OCI-LY1 (cell line): ENCODE data around the gene MXRA7.

Experiments
- H2AFZ ChIP-seq: fragments of 200-600 bp; sonication (generic), shearing (Covaris generic); 2 replicates; pipeline ENCODE4 v1.6.0; 2014; ENCODE audit warnings: antibody characterized with exemption, mild to moderate bottlenecking, low read length
- H3F3A ChIP-seq: fragments of 200-600 bp; sonication (generic), shearing (Covaris generic); 2 replicates; pipeline ENCODE4 v1.6.0; 2014; ENCODE audit warnings: mild to moderate bottlenecking, antibody characterized with exemption, low read length, moderate library complexity; ENCODE audit not compliant: insufficient read depth
- H3K27ac ChIP-seq: fragments of 200-600 bp; sonication (generic); 2 replicates; pipeline ENCODE4 v1.5.1; 2014; ENCODE audit warnings: low read length, mixed run types, mild to moderate bottlenecking, low read depth; ENCODE audit not compliant: poor library complexity, severe bottlenecking
- H3K27me3 ChIP-seq: fragments of 200-600 bp; sonication (generic); 2 replicates; pipeline ENCODE4 v1.6.0; 2014; ENCODE audit warnings: antibody characterized with exemption, mild to moderate bottlenecking, low read length, moderate library complexity; ENCODE audit not compliant: insufficient read depth
- H3K36me3 ChIP-seq: fragments of 200-600 bp; sonication (generic); 2 replicates; pipeline ENCODE4 v1.6.1; 2014; ENCODE audit warnings: mild to moderate bottlenecking, antibody characterized with exemption, low read length, moderate library complexity, mixed read lengths; ENCODE audit not compliant: insufficient read depth
- H3K4me1 ChIP-seq: fragments of 200-600 bp; sonication (generic); 2 replicates; pipeline ENCODE4 v1.5.1; 2014; ENCODE audit warnings: mild to moderate bottlenecking, low read length, moderate library complexity; ENCODE audit not compliant: insufficient read depth, severe bottlenecking
- H3K4me2 ChIP-seq: fragments of 200-600 bp; sonication (generic), shearing (Covaris generic); 2 replicates; pipeline ENCODE4 v1.6.1; 2014; ENCODE audit warnings: low read length
- H3K4me3 ChIP-seq: fragments of 200-600 bp; sonication (generic); 2 replicates; pipeline ENCODE4 v1.5.1; 2014; ENCODE audit warnings: low read length, low read depth, mild to moderate bottlenecking, mixed read lengths; ENCODE audit not compliant: poor library complexity, severe bottlenecking
- H3K79me2 ChIP-seq: fragments of 200-600 bp; shearing (Covaris generic); 2 replicates; pipeline ENCODE4 v1.6.1; 2016; ENCODE audit warnings: mixed run types, low read length, mixed read lengths; ENCODE audit not compliant: insufficient read depth
- H3K9ac ChIP-seq: fragments of 200-600 bp; sonication (generic), shearing (Covaris generic); 2 replicates; pipeline ENCODE4 v1.6.1; 2014; ENCODE audit warnings: mild to moderate bottlenecking, low read length, mixed read lengths
- H3K9me2 ChIP-seq: fragments of 200-600 bp; sonication (generic), shearing (Covaris generic); 2 replicates; pipeline ENCODE4 v1.6.1; 2014; ENCODE audit warnings: low read depth, mild to moderate bottlenecking, low read length, mixed read lengths
- H3K9me3 ChIP-seq: fragments of 200-600 bp; shearing (Covaris generic); 2 replicates; pipeline ENCODE4 v1.6.1; 2014; ENCODE audit warnings: low read length, mixed read lengths
- H4K20me1 ChIP-seq: fragments of 200-600 bp; sonication (generic), shearing (Covaris generic); 2 replicates; pipeline ENCODE4 v1.6.0; 2016; ENCODE audit warnings: mild to moderate bottlenecking, low read length; ENCODE audit not compliant: insufficient read depth
- CTCF ChIP-seq: fragments of 200-600 bp; sonication (generic), shearing (Covaris generic); IDR thresholded peaks from 2 replicates; pipeline ENCODE4 v1.5.1; 2017; ENCODE audit warnings: mild to moderate bottlenecking, antibody characterized with exemption, low read length, moderate library complexity, mixed read lengths
- EZH2 ChIP-seq: fragments of 200-600 bp; sonication (generic), shearing (Covaris generic); IDR thresholded peaks from 2 replicates; pipeline ENCODE4 v1.8.0; 2017; ENCODE audit warnings: borderline replicate concordance, mixed run types, mild to moderate bottlenecking, antibody characterized with exemption, low read length, moderate library complexity, mixed read lengths

Gene MXRA7

GRCh38 chr17:76702941-76703637 lies 7.7 kb downstream of the MXRA7 start:
- H3K9me3 ChIP-seq: no peaks in the 10 kb centered on the region
- H4K20me1 ChIP-seq: no peaks in the 10 kb centered on the region
- H3K27ac ChIP-seq: no peak overlapping the region
- H3K4me2 ChIP-seq: no peak overlapping the region
- no peaks in the 10 kb centered on the region for H3K79me2 ChIP-seq
- H3K9ac ChIP-seq: no peak overlapping the region
- H3K9me2 ChIP-seq: no peaks in the 10 kb centered on the region
- H3K4me3 ChIP-seq: no peak overlapping the region
- H2AFZ ChIP-seq: no peak overlapping the region
- H3K27me3 ChIP-seq: peaks cover 3% of the 10 kb centered on the region; the same call in 1 of the 2 replicates
- H3F3A ChIP-seq: no peaks in the 10 kb centered on the region
- TF ChIP-seq CTCF: no peak
- no peaks in the 10 kb centered on the region for H3K36me3 ChIP-seq
- H3K4me1 ChIP-seq: peaks cover 4% of the 10 kb centered on the region

GRCh38 chr17:76702076-76702475 lies 8.7 kb downstream of the MXRA7 start:
- Histone ChIP-seq H3K4me3 (no peak overlapping the region), H3K79me2 (no peaks in the 10 kb centered on the region), H3K9me2 (no peaks in the 10 kb centered on the region), H3K4me1 (peaks cover 4% of the 10 kb centered on the region), H3K27me3 (peaks cover 3% of the 10 kb centered on the region; the same call in 1 of the 2 replicates), H3F3A (no peaks in the 10 kb centered on the region), H3K9me3 (no peaks in the 10 kb centered on the region), H4K20me1 (no peaks in the 10 kb centered on the region), H2AFZ (no peak overlapping the region), H3K4me2 (no peak overlapping the region), H3K9ac (no peak overlapping the region), H3K27ac (no peak overlapping the region), H3K36me3 (no peaks in the 10 kb centered on the region)
- TF ChIP-seq CTCF (no peak), EZH2 (no peak)

GRCh38 chr17:76701471-76701967 lies 9.2 kb downstream of the MXRA7 start:
- Histone ChIP-seq H3F3A (no peaks in the 10 kb centered on the region), H3K9me3 (no peaks in the 10 kb centered on the region), H2AFZ (no peak overlapping the region), H3K27ac (no peak overlapping the region), H3K9me2 (no peaks in the 10 kb centered on the region), H3K27me3 (peaks cover 3% of the 10 kb centered on the region; the same call in 1 of the 2 replicates), H3K4me2 (no peak overlapping the region), H3K79me2 (no peaks in the 10 kb centered on the region), H3K9ac (no peak overlapping the region), H3K4me3 (no peak overlapping the region), H3K4me1 (peaks cover 4% of the 10 kb centered on the region), H4K20me1 (no peaks in the 10 kb centered on the region), H3K36me3 (no peaks in the 10 kb centered on the region)
- TF ChIP-seq CTCF (no peak), EZH2 (no peak)
